HCT116 (cell line): ENCODE measurements around the gene PHC1. TPM values are rescaled to one million over a fixed set of nuclear protein-coding genes. Genes with fewer than 3 reads are reported as not detected.

Experiments
- ATAC-seq: fragments of 200-7000 bp; cut with Tn5 transposase; 2 replicates; pipeline ENCODE4 v1.9.1; 2020; ENCODE audit warnings: mild to moderate bottlenecking, moderate library complexity
- BruUV-seq: library from RNA; stranded (reverse); fragments of 400-500 nt; replicated peaks from 2 replicates; lab custom pipeline; 2021; lab: Mats Ljungman, UMichigan
- CTCF ChIA-PET: fragments of 300-600 bp; sonication (Branson Sonifier 250); formaldehyde crosslinking; loops from one replicate; lab custom pipeline; 2021; ENCODE audit warnings: antibody characterized with exemption; lab: Charles Lee
- POLR2A ChIA-PET: fragments of 300-600, 350-600 bp; sonication (Branson Sonifier 250); formaldehyde crosslinking; loops from one replicate; lab custom pipeline; 2021; ENCODE audit warnings: antibody characterized with exemption; lab: Charles Lee
- RAD21 ChIA-PET, 2 experiments: fragments of 300-600 bp; sonication (Branson Sonifier 250); formaldehyde crosslinking; loops; one replicate each; lab custom pipeline; 2023; ENCODE audit warnings: low total read pairs in 2 of 2; ENCODE audit not compliant: uncharacterized antibody in 2 of 2, unreplicated experiment in 2 of 2, low non-redundant PET in 1 of 2; lab: Charles Lee
- DNase-seq: peaks from one replicate; pipeline ENCODE4 v3.0.0-alpha.2; 2010; ENCODE audit warnings: low read depth, low spot score
- H2AFZ ChIP-seq: fragments of 200-600 bp; shearing (Covaris generic), sonication (generic); 2 replicates; pipeline ENCODE4 v1.6.1; 2017; ENCODE audit warnings: low read depth, mixed run types, mixed read lengths, antibody characterized with exemption, low read length; ENCODE audit not compliant: poor library complexity, severe bottlenecking
- H3K27ac ChIP-seq: 2 replicates; pipeline ENCODE4 v1.5.1; 2012; ENCODE audit warnings: low read depth, low read length
- H3K27me3 ChIP-seq: fragments of 200-600 bp; sonication (generic); 2 replicates; pipeline ENCODE4 v1.6.1; 2016; ENCODE audit warnings: mixed run types, low read length, mixed read lengths; ENCODE audit not compliant: insufficient read depth
- H3K36me3 ChIP-seq, 2 experiments: fragments of 200-500 bp in 1 of 2; fragments of 200-600 bp in 1 of 2; sonication (Bioruptor generic) in 1 of 2; sonication (generic) in 1 of 2; 2 replicates each; pipeline versions ENCODE4 v1.5.1 to v1.6.1; 2014 to 2016; ENCODE audit warnings: low read length in 2 of 2, inconsistent platforms in 1 of 2, mixed read lengths in 1 of 2, mixed run types in 1 of 2; ENCODE audit not compliant: insufficient read depth in 2 of 2, control insufficient read depth in 1 of 2
- H3K4me1 ChIP-seq, 2 experiments: fragments of 200-600 bp in 1 of 2; sonication (generic) in 1 of 2; 2 replicates each; pipeline versions ENCODE4 v1.5.1 to v1.6.1; 2012 to 2017; ENCODE audit warnings: low read length in 2 of 2, inconsistent platforms in 1 of 2, mild to moderate bottlenecking in 1 of 2, mixed read lengths in 1 of 2, mixed run types in 1 of 2, moderate library complexity in 1 of 2; ENCODE audit not compliant: insufficient read depth in 2 of 2, control insufficient read depth in 1 of 2
- H3K4me2 ChIP-seq: fragments of 200-600 bp; sonication (generic); 2 replicates; pipeline ENCODE4 v1.6.1; 2017; ENCODE audit warnings: mixed run types, low read length, mixed read lengths
- H3K4me3 ChIP-seq, 2 experiments: fragments of 200-600 bp in 1 of 2; sonication (generic) in 1 of 2; replicated peaks in 1 of 2; 2 replicates each; pipeline ENCODE4 v1.5.1; 2011 to 2016; ENCODE audit warnings: low read length in 2 of 2, control low read depth in 1 of 2, low read depth in 1 of 2, mild to moderate bottlenecking in 1 of 2, mixed read lengths in 1 of 2, mixed run types in 1 of 2
- H3K79me2 ChIP-seq: fragments of 200-600 bp; sonication (generic); 2 replicates; pipeline ENCODE4 v1.6.1; 2017; ENCODE audit warnings: mild to moderate bottlenecking, mixed run types, low read length, moderate library complexity, mixed read lengths; ENCODE audit not compliant: insufficient read depth
- H3K9ac ChIP-seq: fragments of 200-600 bp; sonication (generic); 2 replicates; pipeline ENCODE4 v1.6.1; 2016; ENCODE audit warnings: low read length, mixed read lengths
- H3K9me2 ChIP-seq: fragments of 200-600 bp; sonication (generic), shearing (Covaris generic); 2 replicates; pipeline ENCODE4 v1.6.1; 2017; ENCODE audit warnings: mixed run types, mild to moderate bottlenecking, moderate library complexity; ENCODE audit not compliant: insufficient read depth
- H3K9me3 ChIP-seq, 2 experiments: fragments of 200-500 bp in 1 of 2; fragments of 200-600 bp in 1 of 2; sonication (Bioruptor generic) in 1 of 2; sonication (generic) in 1 of 2; 2 replicates each; pipeline ENCODE4 v1.6.1; 2014 to 2017; ENCODE audit warnings: low read length in 2 of 2, mixed read lengths in 2 of 2, inconsistent platforms in 1 of 2, low read depth in 1 of 2, mild to moderate bottlenecking in 1 of 2, mixed run types in 1 of 2, moderate library complexity in 1 of 2; ENCODE audit not compliant: control insufficient read depth in 1 of 2, insufficient read depth in 1 of 2
- H4K20me1 ChIP-seq: fragments of 200-600 bp; sonication (generic), shearing (Covaris generic); 2 replicates; pipeline ENCODE4 v1.6.1; 2017; ENCODE audit warnings: mixed run types, mild to moderate bottlenecking, moderate library complexity; ENCODE audit not compliant: insufficient read depth
- CEBPB ChIP-seq: IDR thresholded peaks from 2 replicates; pipeline ENCODE4 v1.6.1; 2012; ENCODE audit warnings: low read depth
- ELF1 ChIP-seq: IDR thresholded peaks from 2 replicates; pipeline ENCODE4 v1.6.1; 2012; ENCODE audit warnings: low read depth, borderline replicate concordance
- EZH2phosphoT487 ChIP-seq: fragments of 200-600 bp; IDR thresholded peaks from 2 replicates; pipeline ENCODE4 v1.6.1; 2018; ENCODE audit warnings: antibody characterized with exemption, borderline replicate concordance
- FOSL1 ChIP-seq: IDR thresholded peaks from 2 replicates; pipeline ENCODE4 v1.6.1; 2012; ENCODE audit warnings: low read depth
- POLR2AphosphoS5 ChIP-seq: IDR thresholded peaks from 2 replicates; pipeline ENCODE4 v1.6.1; 2011; ENCODE audit warnings: mild to moderate bottlenecking, low read depth, low read length, moderate library complexity
- TCF7L2 ChIP-seq: IDR thresholded peaks from 2 replicates; pipeline ENCODE4 v1.7.0; 2011; ENCODE audit warnings: borderline replicate concordance, inconsistent platforms; ENCODE audit not compliant: insufficient read depth, insufficient read length; ENCODE audit errors: extremely low read depth
- intact Hi-C: fragments of 100-400 bp; cut with micrococcal nuclease; formaldehyde crosslinking; loops from 2 replicates; pipeline ENCODE4 v1.10.0; 2022
- total RNA-seq: library from RNA; stranded (reverse); gene quantifications from one replicate; pipeline ENCODE4 v1.2.1, GENCODE V29; 2021; ENCODE audit not compliant: unreplicated experiment

The PHC1 gene
- total RNA-seq, 1 experiment from 2014 or later, result 22.8 TPM

- Histone ChIP-seq H2AFZ (no peak overlapping the region), H4K20me1 (no peaks in the 10 kb centered on the region), H3K79me2 (no peaks in the 10 kb centered on the region), H3K9me3 (no peaks in the 10 kb centered on the region), H3K9me2 (no peaks in the 10 kb centered on the region), H3K36me3 (no peaks in the 10 kb centered on the region), H3K27me3 (0 out of 2 replicates have a peak, but pooled peaks cover 3% of the 10 kb centered on the region), H3K4me1 (peaks cover 0 to 4% of the 10 kb centered on the region in 2 experiments; a peak in 1 of 4 replicates), H3K4me2 (no peak overlapping the region), H3K9ac (no peak overlapping the region), H3K4me3 (no peak overlapping the region), H3K27ac (no peak overlapping the region)
- intact Hi-C loops, result loop anchor here (5.0 kb wide), 2 partner anchors 142 to 358 kb away; no protein-coding TSS in a partner anchor
- no peak for ATAC-seq
- DNase-seq, result no peak
- BruUV-seq, result no TSS peak
- TF ChIP-seq EZH2phosphoT487, result no peak
- TF ChIP-seq FOSL1, result no peak
- TF ChIP-seq ELF1, result no peak
- no peak for TF ChIP-seq POLR2AphosphoS5
- RAD21 ChIA-PET, result no interaction called here
- POLR2A ChIA-PET, result no interaction called here
- CTCF ChIA-PET, result no interaction called here
Observed at GRCh38 chr12:8894986-8895385, 19.3 kb upstream of the PHC1 start.

- POLR2A ChIA-PET, result no interaction called here
- intact Hi-C loops, result no loop called here
- no peak for ATAC-seq
Observed at GRCh38 chr12:8897081-8897480, 17.2 kb upstream of the PHC1 start.

More at GRCh38 chr12:8897081-8897480, 17.2 kb upstream of the PHC1 start:
- no peak overlapping the region for H3K9ac ChIP-seq
- no peaks in the 10 kb centered on the region for H3K9me2 ChIP-seq
- DNase-seq, result no peak
- H3K79me2 ChIP-seq, result no peaks in the 10 kb centered on the region
- ChIA-PET CTCF (no interaction called here), RAD21 (no interaction called here)
- H3K27me3 ChIP-seq, result 0 out of 2 replicates have a peak, but pooled peaks cover 3% of the 10 kb centered on the region
- H3K27ac ChIP-seq, result no peak overlapping the region
- H3K4me3 ChIP-seq, result no peak overlapping the region
- H3K4me2 ChIP-seq, result no peak overlapping the region
- H3K36me3 ChIP-seq, result no peaks in the 10 kb centered on the region
- no peak overlapping the region for H2AFZ ChIP-seq
- no peaks in the 10 kb centered on the region for H3K4me1 ChIP-seq
- no peaks in the 10 kb centered on the region for H4K20me1 ChIP-seq
- no peaks in the 10 kb centered on the region for H3K9me3 ChIP-seq
- no peak for TF ChIP-seq TCF7L2
- no peak for TF ChIP-seq CEBPB
- TF ChIP-seq POLR2AphosphoS5, result no peak
- TF ChIP-seq, all 23 proteins: peak for 0
- no TSS peak for BruUV-seq
